GM23248 (cell line): ENCODE results near the gene SEMA6A. TPM values are rescaled to one million over a fixed set of nuclear protein-coding genes. Genes with fewer than 3 reads are reported as not detected.

ENCODE experiments used
- DNase-seq: peaks from one replicate; pipeline ENCODE4 v3.0.0-alpha.2; 2015
- H2AFZ ChIP-seq: fragments of 200-600 bp; sonication (generic); 2 replicates; pipeline ENCODE4 v1.6.1; 2016; ENCODE audit warnings: antibody characterized with exemption
- H3F3A ChIP-seq: fragments of 200-600 bp; sonication (generic); 2 replicates; pipeline ENCODE4 v1.6.1; 2016; ENCODE audit warnings: mild to moderate bottlenecking, antibody characterized with exemption, mixed run types; ENCODE audit not compliant: insufficient read depth
- H3K27ac ChIP-seq: fragments of 200-600 bp; sonication (generic); 2 replicates; pipeline ENCODE4 v1.5.1; 2016; ENCODE audit warnings: mild to moderate bottlenecking
- H3K27me3 ChIP-seq: fragments of 200-600 bp; sonication (generic); replicated peaks from 2 replicates; pipeline ENCODE4 v1.6.1; 2016; ENCODE audit warnings: mild to moderate bottlenecking; ENCODE audit not compliant: insufficient read depth
- H3K36me3 ChIP-seq: fragments of 200-600 bp; sonication (generic); 2 replicates; pipeline ENCODE4 v1.6.1; 2016; ENCODE audit warnings: low read depth, mild to moderate bottlenecking
- H3K4me1 ChIP-seq: fragments of 200-600 bp; sonication (generic); 2 replicates; pipeline ENCODE4 v1.6.1; 2016; ENCODE audit warnings: mild to moderate bottlenecking; ENCODE audit not compliant: insufficient read depth
- H3K4me2 ChIP-seq: fragments of 200-600 bp; sonication (generic); one replicate; pipeline ENCODE4 v1.6.1; 2016; ENCODE audit warnings: mild to moderate bottlenecking; ENCODE audit not compliant: unreplicated experiment
- H3K4me3 ChIP-seq: fragments of 200-600 bp; sonication (generic); 2 replicates; pipeline ENCODE4 v1.5.1; 2016; ENCODE audit warnings: mild to moderate bottlenecking
- H3K79me2 ChIP-seq: fragments of 200-600 bp; sonication (generic); 2 replicates; pipeline ENCODE4 v1.6.1; 2016; ENCODE audit warnings: mild to moderate bottlenecking; ENCODE audit not compliant: insufficient read depth
- H3K9ac ChIP-seq: fragments of 200-600 bp; sonication (generic); 2 replicates; pipeline ENCODE4 v1.6.1; 2016; ENCODE audit warnings: mild to moderate bottlenecking
- H3K9me2 ChIP-seq: fragments of 200-600 bp; sonication (generic); 2 replicates; pipeline ENCODE4 v1.6.1; 2016; ENCODE audit warnings: mixed run types, mild to moderate bottlenecking, moderate library complexity; ENCODE audit not compliant: insufficient read depth
- H3K9me3 ChIP-seq: fragments of 200-600 bp; sonication (generic); one replicate; pipeline ENCODE4 v1.6.1; 2017; ENCODE audit warnings: low read depth
- H4K20me1 ChIP-seq: fragments of 200-600 bp; sonication (generic); 2 replicates; pipeline ENCODE4 v1.6.0; 2016; ENCODE audit not compliant: insufficient read depth
- EZH2 ChIP-seq: fragments of 200-600 bp; sonication (generic); IDR thresholded peaks from 2 replicates; pipeline ENCODE4 v1.6.1; 2018; ENCODE audit warnings: antibody characterized with exemption, mild to moderate bottlenecking; ENCODE audit not compliant: insufficient read depth, poor library complexity, severe bottlenecking
- EZH2phosphoT487 ChIP-seq: fragments of 200-600 bp; sonication (generic); IDR thresholded peaks from 2 replicates; pipeline ENCODE4 v1.6.1; 2018; ENCODE audit warnings: antibody characterized with exemption, moderate library complexity, mild to moderate bottlenecking, low read depth; ENCODE audit not compliant: insufficient read depth
- WGBS, 2 experiments: methylation state at CpG; one replicate each; pipeline ENCODE4 v1.1.6; 2015 to 2017; ENCODE audit warnings: low lambda C conversion rate in 2 of 2, low coverage in 1 of 2; ENCODE audit errors: missing lambda C conversion rate in 2 of 2; 5-methylcytosine and 5-hydroxymethylcytosine counted together
- in situ Hi-C: fragments of 300-500 bp; cut with MboI; formaldehyde crosslinking; loops from 2 replicates; pipeline ENCODE4 v1.15.0; 2020
- polyA plus RNA-seq: library from polyadenylated mRNA; unstranded; fragments of >200 nt; fragmentation: Nextera tagmentation; extraction: Ambion mirVana; gene quantifications from 2 replicates; pipeline ENCODE4 v1.2.1, GENCODE V29; 2016
- total RNA-seq: library from RNA; depleted of rRNA; stranded (reverse); fragments of >200 nt; shearing (Covaris generic); gene quantifications from 2 replicates; pipeline ENCODE4 v1.2.3, GENCODE V29; 2014

The SEMA6A gene
- total and polyA plus RNA-seq, 2 experiments from 2014 or later: under 0.01 to 0.79 TPM

DNA sequence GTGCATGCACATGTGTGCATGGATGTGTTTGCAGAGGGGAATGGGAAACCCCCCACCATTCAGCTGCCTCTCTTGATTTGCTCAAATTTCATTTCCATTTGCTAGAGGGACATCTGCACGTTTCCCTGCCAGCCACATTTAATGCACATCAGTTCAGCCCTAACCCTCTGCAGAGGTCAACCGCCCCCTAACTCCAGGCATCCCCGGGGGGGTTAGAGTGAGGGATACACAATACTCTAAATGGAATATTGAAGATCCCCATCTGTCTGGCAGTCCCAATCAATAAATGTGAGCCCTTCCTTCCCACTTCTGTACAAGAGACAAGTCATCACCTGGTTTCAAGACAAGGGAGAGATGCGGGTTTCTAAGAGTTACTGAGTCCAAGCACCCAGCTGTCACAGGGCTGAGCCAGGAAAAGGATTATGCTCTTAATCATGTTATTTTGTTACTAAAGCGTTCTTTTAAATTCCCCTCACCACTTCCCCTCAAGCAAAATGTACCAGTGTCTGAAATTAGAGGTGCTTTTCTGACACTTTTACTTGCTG, 134.1 kb downstream of the SEMA6A start:
- DNase-seq: no peak
- Histone ChIP-seq H3K27ac (no peak overlapping the region), H3K4me2 (no peak overlapping the region), H3K9me3 (no peaks in the 10 kb centered on the region), H3K9me2 (no peaks in the 10 kb centered on the region), H3K4me1 (no peaks in the 10 kb centered on the region), H3K27me3 (no peaks in the 10 kb centered on the region), H3F3A (no peaks in the 10 kb centered on the region), H2AFZ (no peak overlapping the region), H4K20me1 (no peaks in the 10 kb centered on the region), H3K79me2 (no peaks in the 10 kb centered on the region), H3K4me3 (no peak overlapping the region), H3K36me3 (no peaks in the 10 kb centered on the region), H3K9ac (no peak overlapping the region)
- TF ChIP-seq EZH2phosphoT487: no peak
- in situ Hi-C loops: no loop called here
- WGBS, 2 experiments: 68 to 71% methylated on average over 5 of the region's 5 CpGs

DNA sequence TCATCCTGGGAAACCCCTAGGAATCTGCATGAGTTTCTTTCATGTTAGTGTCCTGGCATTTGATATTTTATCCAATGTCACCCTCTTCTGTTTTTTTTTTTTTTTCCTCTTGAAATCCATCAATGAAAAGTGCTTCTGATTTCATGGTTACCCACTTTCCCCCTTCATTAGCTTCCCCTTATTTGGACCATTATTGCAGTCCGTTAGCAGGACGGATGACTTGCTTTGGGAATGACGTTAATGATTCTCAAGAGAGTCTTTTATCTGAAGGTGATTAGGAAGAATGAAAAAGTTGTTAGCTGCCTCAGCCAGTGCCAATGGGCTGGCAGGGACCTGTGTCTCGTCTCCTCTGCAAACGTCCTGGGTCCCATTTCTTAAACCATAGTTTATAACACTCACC, 134.7 kb downstream of the SEMA6A start:
- Histone ChIP-seq H3K4me2 (no peak overlapping the region), H3K79me2 (no peaks in the 10 kb centered on the region), H3K9me3 (no peaks in the 10 kb centered on the region), H4K20me1 (no peaks in the 10 kb centered on the region), H3K9me2 (no peaks in the 10 kb centered on the region), H3K36me3 (no peaks in the 10 kb centered on the region), H3K27ac (no peak overlapping the region), H3F3A (no peaks in the 10 kb centered on the region), H2AFZ (no peak overlapping the region), H3K4me1 (no peaks in the 10 kb centered on the region), H3K9ac (no peak overlapping the region), H3K4me3 (no peak overlapping the region), H3K27me3 (no peaks in the 10 kb centered on the region)
- 78 to 81% methylated on average over 5 of the region's 5 CpGs for WGBS, 2 experiments
- no peak for DNase-seq
- TF ChIP-seq EZH2phosphoT487: no peak
- no peak for TF ChIP-seq EZH2
- in situ Hi-C loops: no loop called here

DNA sequence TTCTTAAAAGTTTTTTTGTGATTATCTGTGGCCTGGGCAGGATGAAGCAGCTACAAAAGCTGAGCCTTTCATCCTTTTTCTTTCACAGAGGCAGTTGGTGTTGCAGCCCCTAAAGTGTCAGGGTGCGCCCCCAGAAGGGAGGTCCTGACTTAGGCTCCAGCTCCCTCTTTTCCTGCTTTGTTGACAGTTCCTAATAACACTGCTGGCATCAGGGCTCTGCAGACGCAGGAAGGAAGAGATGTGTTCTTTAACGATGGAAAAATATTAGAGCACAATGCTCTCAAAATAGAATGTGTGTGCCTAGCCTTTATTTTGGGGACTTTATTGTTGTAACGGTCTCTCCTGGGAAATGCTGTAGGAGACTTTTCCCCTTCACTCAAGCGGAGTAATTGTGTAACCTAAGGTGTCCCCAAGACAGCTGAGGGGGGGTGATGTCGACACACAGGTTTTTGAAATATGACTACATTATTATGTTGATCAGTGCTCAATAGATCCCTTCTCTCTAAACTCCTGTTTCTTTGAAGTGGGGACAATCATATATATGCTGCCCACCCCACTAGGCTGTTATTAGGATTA, 135.6 kb downstream of the SEMA6A start:
- H3K4me2 ChIP-seq: no peak overlapping the region
- no peak for TF ChIP-seq EZH2
- no peak for TF ChIP-seq EZH2phosphoT487
- no peak overlapping the region for H3K27ac ChIP-seq
- H3F3A ChIP-seq: no peaks in the 10 kb centered on the region
- no peaks in the 10 kb centered on the region for H3K4me1 ChIP-seq
- H3K27me3 ChIP-seq: no peaks in the 10 kb centered on the region
- in situ Hi-C loops: no loop called here
- 60 to 69% methylated on average over 6 of the region's 6 CpGs for WGBS, 2 experiments
- H3K79me2 ChIP-seq: no peaks in the 10 kb centered on the region
- H3K9ac ChIP-seq: no peak overlapping the region
- no peaks in the 10 kb centered on the region for H3K9me2 ChIP-seq
- no peaks in the 10 kb centered on the region for H4K20me1 ChIP-seq
- no peaks in the 10 kb centered on the region for H3K9me3 ChIP-seq
- no peak overlapping the region for H3K4me3 ChIP-seq
- no peaks in the 10 kb centered on the region for H3K36me3 ChIP-seq
- no peak for DNase-seq
- no peak overlapping the region for H2AFZ ChIP-seq

DNA sequence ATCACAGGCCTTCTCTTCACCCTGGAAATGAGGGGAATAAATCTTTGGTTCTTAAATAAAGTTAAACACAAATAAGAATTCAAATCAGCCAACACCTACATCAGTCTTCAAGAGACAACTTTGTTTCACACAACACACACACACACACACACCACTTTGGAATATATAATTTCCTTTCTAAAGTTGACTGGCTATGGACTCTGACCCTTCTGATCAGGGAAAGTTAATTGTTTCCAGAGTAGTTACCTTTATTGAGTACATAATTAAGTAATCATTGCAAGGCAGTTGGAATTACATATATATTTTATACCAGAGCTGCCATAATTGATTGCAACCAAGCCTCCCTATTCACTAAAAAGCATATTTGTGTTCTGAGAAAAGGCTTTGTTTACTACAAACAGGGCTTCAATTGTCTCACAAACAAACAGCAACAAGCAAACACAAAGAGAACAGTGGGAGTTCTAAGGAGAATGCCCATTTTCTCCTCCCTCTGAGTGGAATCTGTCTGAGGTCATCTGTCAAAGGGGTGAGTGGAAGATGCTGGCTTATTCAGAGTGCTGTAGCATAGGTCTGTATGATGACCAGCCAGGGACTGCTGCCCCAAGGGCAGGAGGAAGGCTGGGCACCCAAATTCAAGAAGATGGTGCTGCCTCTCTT, 136.6 kb downstream of the SEMA6A start:
- Histone ChIP-seq H4K20me1 (no peaks in the 10 kb centered on the region), H3F3A (no peaks in the 10 kb centered on the region), H2AFZ (no peak overlapping the region), H3K9me3 (no peaks in the 10 kb centered on the region), H3K36me3 (no peaks in the 10 kb centered on the region), H3K4me3 (no peak overlapping the region), H3K79me2 (no peaks in the 10 kb centered on the region), H3K9me2 (no peaks in the 10 kb centered on the region), H3K4me2 (no peak overlapping the region), H3K27ac (no peak overlapping the region), H3K27me3 (no peaks in the 10 kb centered on the region), H3K4me1 (no peaks in the 10 kb centered on the region), H3K9ac (no peak overlapping the region)
- TF ChIP-seq EZH2phosphoT487: no peak
- no peak for TF ChIP-seq EZH2
- no peak for DNase-seq
- in situ Hi-C loops: no loop called here
